GM21526 (cell line): ENCODE data around the gene LCMT1.
"Not testable (repeated sequence)": the region's sequence is repeated elsewhere in the genome, so short reads cannot be mapped to it uniquely, and the experiment has no call there.

Experiments
- ATAC-seq: cut with Tn5 transposase; IDR thresholded peaks from one replicate; pipeline ENCODE4 v1.9.1; 2021; ENCODE audit warnings: moderate library complexity; ENCODE audit not compliant: unreplicated experiment, low FRiP score

Gene LCMT1

GRCh38 chr16:25093208-25094061 is 18.1 kb upstream of the LCMT1 start:
- peak; percentile 65 for ATAC-seq

DNA sequence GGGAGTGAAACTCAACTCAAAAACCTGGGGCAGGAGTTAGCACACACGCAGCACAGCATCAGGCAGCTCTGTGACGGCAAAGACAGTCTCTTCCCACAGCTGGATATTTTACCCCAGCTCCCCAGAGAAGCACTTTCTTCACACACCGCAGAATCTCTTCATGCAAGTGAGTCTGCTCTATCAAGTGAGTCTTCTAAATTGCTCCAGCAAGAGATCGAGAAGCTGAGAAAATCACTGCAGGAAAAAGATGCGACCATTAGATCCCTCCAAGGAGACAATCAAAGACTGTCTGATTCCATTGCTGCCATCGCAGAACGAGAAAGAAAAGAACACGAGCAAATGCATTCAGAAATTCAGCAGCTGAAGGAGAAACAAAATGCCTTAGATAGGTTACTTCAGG is 16.9 kb upstream of the LCMT1 start:
- ATAC-seq: no peak

GRCh38 chr16:25095636-25096035 is 15.9 kb upstream of the LCMT1 start:
- ATAC-seq: no peak

GRCh38 chr16:25097276-25097975 is 14.1 kb upstream of the LCMT1 start:
- ATAC-seq: no peak

- ATAC-seq: no peak
These were observed 11.0 kb upstream of the LCMT1 start for GRCh38 chr16:25100511-25100910.

- peak; percentile 44 for ATAC-seq
These were observed 4.7 kb upstream of the LCMT1 start for GRCh38 chr16:25106567-25107465.

- no peak for ATAC-seq
These were observed 4.1 kb upstream of the LCMT1 start for GRCh38 chr16:25107466-25107792.

DNA sequence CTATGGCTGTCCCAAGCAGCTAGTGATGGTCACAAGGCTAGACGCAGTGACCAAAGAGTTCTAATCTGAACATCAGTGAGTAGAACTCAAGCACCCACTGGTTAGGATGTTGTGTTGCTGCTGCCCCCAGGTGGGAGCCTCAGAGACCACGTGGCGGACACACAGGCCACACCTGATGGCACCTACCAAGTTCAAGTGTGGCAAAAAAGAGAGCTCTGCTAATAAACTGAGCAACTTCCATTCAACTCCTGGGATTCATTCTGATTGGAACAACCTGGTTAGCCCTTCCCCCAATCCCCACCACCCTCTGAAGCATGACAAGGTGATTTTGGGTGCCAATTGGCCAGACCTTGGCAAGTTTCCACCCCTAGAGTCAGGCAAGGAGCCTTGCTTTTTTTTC is 3.5 kb upstream of the LCMT1 start:
- no peak for ATAC-seq

GRCh38 chr16:25109643-25110042 is 1.9 kb upstream of the LCMT1 start:
- ATAC-seq: no peak

DNA sequence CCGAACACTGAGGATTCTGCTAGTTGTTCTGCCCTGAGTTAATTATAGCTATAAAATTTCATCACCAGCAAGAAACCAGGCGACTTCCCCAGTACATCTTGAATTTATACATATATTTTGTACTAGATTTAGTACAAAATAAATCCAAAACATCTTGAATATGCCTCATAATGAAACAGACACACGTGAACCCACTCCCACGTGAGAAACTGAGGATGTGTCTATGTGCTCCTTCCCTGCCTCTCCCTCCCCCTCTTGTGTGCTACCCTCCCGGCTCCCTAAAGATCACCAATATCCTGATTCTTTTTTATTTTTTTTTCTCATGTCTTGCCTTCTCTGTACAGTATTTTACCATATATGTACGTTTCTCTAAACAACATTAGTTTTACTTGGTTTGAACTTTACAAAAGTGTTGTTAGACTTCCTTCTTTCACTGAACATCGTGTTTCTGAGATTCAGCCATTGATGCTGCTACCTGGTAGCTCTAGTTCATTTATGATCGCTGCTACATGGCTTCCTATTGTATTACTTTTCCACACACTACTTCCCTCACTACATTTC is 1.1 kb upstream of the LCMT1 start:
- ATAC-seq: no peak

DNA sequence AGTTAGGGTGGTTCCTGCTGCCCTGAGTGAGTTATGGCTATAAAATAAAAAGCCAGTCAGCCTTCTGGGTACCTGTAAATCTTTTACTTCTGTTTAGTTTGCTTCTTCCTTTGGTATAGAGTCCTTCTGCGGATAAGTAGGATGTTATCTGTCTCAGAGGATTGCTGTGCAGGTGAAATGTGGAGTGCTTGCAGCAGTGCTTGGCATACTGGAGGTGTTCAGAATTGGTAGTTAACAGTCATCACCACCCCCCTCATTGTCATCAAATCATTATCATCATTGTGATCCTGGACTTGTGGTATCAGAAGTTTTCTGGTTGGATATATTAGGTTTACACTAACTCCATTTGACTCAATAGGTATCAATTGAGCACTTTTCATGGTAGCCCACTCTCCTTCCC is 2.6 kb downstream of the LCMT1 start:
- no peak for ATAC-seq

DNA sequence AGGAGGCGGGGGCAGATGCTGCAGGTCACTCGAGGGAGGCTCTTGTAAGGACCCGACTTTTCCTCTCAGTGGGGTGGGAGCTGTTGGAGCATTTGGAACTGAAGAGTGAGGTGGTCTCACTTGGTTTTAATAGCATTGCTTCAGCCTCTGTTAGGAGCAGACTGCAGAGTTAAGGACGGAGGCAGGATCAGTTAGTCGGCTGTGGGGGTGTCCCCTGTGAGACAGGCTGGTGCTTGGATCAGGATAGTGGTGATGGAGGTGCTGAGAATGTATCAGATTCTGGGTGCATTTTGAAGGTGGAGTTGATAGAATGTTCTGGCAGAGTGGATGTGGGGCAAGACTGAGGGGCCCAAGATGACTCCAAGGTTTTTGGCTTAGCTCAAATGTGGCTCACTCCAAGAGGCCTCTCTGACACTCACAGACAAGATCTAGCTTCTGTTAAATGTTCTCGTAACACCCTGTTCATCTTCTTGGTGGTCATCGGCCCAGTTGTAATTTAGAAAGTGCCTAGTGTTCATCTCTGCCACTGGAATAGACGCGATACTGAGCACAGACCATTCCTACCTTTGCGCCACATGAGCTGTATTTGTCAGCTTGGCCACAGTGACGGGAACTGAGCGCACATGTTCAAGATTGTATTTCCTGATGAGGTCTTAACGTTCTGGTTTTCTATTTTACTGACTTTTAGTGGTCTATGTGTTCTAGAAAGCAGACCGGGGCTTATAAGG is 7.5 kb downstream of the LCMT1 start:
- no peak for ATAC-seq

DNA sequence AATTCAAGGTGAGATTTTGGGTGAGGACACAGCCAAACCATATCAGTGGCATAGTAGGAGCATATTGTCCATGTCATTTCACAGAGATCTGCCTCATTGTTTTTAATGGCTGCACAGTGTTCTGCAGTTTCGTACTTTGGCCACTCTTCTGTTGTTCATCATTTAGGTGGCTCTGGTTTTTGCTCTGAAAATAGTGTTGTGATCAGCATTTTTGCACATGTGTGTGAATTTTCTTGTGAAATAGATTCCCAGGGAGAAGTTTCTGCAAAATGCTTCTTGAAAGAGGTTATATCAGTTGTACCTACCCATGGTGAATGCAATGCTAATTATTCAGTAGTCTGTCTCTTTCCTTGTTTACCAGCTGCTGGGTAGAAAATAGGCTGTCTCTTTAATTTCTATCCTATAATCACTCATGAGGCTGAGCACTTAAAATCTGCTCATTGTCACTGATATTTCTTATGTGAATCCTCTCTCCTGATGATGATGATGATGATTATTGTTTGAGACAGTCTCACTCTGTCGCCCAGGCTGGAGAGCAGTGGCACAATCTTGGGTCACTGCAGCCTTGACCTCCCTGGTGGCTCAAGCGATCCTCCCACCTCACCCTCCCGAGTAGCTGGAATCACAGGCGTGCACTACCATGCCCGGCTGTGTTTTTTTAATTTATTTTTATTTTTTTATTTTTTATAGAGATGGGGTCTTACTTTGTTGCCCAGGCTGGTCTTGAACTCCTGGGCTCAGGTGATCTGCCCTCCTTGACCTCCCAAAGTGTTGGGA is 10.5 kb downstream of the LCMT1 start:
- no peak for ATAC-seq

GRCh38 chr16:25124503-25124902 is 13.0 kb downstream of the LCMT1 start:
- no peak for ATAC-seq

DNA sequence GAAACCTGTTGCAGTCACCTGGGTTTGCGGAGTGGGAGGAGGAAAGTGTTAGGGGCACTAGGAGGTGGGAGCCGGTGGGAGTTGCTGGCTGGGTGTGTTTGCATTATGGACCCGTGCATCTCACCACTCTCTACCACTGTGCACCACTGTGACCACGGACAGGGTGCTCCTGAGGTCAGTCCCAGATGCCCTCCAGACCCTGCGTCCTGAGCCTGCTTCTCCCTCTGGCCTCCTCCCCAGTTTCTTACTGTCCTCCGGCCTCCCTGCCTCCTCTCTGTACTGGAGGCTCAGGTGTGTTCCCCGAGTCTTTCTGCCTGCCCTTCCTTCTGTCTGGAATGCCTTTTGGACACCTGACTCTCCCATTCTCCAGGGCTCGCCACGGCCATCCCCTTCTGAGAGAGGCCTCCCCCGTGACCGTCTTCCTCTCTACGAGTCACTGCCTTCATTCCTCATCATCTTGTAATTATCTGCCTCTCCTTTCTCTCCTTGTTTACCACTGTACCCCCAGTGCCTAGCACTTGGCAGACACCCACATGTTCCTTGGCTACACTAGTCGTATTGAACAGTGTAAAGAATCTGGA is 14.6 kb downstream of the LCMT1 start:
- not testable (repeated sequence) for ATAC-seq

DNA sequence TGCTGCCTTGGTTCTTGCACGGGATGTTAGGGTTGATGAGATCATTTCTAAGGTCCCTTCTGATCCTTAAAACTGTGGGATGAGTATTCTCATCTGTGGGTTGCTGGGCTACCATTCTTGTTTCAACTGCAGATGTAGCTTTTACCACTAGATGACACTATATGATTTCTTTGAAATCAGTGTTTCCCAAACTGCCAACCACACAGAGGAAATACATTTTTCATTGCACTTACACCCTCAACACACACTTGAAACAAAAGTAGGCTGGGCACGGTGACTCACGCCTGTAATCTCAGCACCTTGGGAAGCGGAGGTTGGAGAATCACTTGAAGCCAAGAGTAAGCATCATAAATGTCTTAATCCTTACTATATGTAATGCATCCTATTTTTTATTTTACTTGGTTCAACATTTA is 15.3 kb downstream of the LCMT1 start:
- ATAC-seq: no peak

GRCh38 chr16:25132751-25133150 is 21.2 kb downstream of the LCMT1 start:
- ATAC-seq: not testable (repeated sequence)

GRCh38 chr16:25134166-25134700 is 22.7 kb downstream of the LCMT1 start:
- no peak for ATAC-seq
